Inferior parietal cortex (tissue), 1 donor: ENCODE results near the gene CCDC9B.
A peak's percentile ranks its signal among the peaks of the same experiment; 100 is the strongest.

Experiments used
- DNase-seq: peaks from one replicate; pipeline ENCODE4 v3.0.0-alpha.2; 2016; ENCODE audit errors: extremely low spot score

CCDC9B gene

DNA sequence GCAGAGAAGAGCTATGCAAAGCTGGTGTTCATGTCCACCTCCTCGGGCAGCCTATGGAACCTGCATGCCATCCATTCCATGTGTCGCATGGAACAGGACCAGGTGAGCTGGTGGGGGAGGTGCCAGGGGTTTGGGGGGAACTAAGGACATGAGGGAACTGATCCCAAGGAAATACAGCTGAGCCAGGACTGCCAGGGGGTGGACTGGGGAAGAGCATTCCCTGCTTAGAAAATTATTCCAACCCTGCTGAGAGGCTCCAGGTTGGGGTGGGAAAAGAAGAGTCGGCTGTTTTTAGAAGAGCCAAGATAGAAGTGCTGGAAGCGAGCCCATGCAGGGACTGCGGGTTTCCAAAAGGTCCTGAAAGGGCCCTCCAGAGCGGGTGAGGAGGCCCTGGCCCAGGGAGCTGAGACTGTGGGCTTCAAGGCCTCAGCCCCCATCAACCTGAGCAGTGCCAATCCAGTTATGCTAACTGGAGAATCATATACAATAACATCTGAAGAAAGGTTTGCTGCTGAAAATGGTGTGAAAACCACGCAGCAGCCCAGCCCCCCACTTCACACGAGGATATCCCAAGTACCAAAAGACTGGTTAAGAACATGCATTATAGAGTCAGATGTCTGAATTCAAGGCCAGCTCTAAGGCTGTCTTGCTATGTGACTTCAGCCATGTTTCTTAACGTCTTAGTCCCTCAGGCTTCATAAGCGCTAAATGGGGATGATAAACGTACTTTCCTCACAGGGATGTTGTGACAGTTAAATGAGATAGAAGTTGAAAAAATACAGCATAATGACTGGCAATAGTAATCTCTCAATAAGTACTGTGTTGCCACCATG lies 25.1 kb upstream of the CCDC9B start:
- no peak for DNase-seq

DNA sequence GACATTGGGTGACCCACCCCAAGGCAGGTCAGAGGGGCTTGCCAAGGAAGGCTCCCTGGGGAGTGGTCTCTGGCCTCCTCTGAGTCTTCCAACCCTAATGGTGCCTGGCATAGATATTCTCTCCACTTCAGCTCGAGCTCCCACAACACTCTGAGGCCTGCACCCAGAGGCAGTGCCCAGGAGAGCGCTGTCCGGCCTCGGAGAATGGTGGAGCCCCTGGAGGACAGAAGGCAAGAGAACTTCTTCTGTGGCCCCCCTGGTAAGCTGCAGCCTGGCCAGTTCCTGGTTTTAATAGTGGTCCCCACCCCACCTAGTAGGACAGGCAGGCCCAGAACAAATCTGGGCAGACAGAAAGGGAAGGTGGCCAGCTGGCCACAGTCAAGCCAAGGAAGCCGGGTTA lies 24.3 kb upstream of the CCDC9B start:
- no peak for DNase-seq

DNA sequence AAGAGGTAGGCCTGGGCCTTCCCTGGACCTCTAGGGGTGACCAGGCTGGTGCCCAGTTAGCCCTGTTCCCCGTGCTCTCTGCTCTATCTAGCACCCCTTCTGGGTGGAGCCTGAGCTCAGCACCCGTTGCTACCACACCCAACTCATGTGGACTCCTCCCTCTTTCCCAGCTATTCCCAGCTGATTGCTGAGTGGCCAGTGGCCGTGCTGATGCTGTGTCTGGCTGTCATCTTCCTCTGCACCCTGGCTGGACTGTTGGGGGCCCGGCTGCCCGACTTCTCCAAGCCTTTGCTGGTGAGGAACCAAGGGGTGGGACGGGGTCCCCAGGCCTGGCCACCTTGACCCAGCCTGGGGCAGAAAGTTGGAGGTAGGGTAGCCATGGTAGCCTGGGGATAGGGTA lies 23.5 kb upstream of the CCDC9B start:
- DNase-seq = no peak

DNA sequence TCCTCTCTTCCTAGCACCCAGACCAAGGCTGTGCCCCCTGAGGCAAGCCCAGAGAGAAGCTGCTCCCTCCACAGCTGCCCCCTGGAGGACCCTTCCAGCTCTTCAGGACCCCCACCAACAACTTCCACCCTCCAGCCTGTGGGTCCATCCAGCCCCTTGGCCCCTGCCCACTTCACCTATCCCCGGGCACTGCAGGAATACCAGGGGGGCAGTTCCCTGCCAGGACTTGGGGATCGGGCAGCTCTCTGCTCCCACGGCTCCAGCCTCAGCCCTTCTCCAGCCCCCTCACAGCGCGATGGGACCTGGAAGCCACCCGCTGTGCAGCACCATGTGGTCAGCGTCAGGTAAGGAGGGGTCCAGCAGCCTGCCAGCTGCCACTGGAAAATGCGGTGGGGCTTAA lies 22.9 kb upstream of the CCDC9B start:
- DNase-seq = no peak

DNA sequence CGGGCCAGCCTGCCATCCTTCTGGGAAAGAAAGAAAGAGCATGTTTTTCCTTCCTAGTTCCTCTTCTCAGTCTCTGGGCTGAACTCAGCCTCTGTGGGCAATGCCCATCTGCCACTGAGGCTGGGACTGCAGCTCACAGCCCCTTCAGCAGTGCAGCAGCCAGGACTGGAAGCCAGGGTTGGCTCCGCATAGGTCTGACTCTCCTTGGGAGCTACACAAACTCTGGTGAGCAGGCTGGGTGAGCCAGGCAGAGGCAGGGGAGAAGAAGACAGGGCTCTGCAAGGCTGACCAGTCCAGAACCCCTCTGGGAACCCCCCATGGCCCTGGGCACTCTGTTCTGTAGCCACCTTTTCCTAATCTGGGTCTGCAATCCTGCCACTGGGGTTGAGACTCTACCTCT lies 20.9 kb upstream of the CCDC9B start:
- no peak for DNase-seq

DNA sequence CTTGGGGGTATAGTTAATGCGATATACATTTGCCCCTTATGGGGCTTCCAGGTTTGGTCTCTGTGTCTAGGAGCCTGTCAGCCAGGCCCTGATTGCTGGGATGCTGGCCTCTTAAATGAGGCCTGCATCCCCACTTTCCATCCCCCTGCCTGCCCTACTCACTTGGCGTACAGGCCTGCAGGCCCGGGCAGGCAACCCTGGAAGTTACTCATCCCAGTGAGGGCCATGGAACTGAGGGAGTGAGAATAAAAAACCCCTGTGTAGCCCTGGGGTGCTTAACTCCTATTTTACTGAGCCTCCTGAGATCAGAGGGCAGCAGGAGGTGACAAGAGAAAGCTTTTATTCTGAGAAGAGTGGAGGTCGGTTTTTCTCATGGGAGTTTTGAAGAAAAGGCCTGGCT lies 19.3 kb upstream of the CCDC9B start:
- no peak for DNase-seq

DNA sequence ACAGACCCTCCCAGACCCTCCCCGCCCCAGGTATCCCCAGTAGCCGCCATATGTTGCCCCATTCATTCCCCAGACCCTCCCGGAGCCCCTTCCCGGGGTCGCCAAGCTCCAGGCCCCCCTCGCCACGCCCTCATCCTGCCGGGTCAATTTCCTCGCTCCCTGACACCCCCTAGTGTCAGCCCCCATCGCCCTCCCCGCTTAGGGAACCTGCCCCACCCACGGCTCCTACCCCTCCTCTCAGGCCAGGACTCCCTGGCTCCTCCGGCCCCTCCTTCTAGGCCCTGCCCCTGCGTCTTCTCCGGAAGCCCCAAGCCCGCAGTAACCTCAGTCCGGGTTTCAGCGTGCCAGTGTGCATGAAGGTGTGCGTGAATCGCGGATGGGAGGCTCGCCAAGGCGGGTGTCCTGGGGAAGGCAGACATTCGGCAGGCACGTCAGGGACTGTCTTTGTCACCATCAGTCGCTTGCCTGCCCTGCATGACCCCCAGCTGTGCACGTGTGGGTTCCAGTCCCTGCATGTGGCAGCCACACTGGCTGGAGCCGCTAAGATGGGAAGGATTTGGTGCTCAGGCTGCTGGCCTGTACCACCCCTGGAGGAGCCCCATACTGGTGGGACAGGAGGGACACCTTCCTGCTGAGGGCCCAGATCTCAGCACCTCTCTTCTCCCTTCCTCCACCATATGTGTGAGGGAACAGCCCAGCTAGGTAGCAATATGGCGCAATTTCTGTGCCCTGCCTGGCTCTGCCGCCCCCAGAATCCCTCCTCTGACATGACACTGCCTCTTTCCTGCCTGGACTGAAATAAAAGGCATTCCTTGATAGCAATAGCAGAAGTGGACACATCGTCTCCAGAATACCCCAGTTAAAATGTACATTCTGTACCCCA lies 18.0 kb upstream of the CCDC9B start:
- no peak for DNase-seq

DNA sequence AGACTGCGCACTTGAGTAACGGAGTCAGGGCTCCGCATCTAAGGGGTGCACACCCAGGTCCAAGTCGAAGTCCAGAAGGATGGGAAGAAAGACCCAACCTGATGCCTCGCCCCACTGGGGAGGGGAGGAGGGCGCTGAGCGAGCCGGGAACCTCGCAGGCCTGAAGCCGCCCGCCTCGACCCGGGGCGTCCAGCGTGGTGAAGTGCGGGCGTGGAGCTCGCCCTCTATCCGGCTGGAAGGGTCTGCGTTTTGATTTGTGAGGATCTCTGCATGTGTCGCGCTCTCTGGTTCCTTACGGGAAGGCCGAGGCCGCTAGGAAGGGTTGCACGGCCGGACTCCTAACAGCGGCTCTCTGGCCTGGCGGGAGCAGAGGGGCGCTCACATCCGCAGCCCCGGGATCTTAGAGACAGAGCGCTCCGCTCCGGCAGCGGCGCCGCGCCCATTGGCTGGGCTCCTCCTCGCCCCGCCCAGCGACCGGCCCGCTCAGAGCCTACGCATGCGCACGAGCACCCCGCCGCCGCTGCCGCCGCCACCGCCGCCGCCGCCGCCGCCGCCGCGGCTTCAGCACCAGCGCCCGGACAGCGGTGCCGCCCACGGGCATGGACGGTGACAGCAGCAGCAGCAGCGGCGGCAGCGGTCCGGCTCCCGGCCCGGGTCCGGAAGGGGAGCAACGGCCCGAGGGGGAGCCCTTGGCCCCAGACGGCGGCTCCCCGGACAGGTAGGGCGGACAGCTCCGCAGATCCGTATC lies 17.2 kb upstream of the CCDC9B start, which contains the start of gene DISP2:
Gene DISP2 (plus strand): TSS at position 497 of the 748 bp plus-strand sequence. CDS start 103 bp downstream, at position 600.
- DNase-seq = peak; percentile 77

DNA sequence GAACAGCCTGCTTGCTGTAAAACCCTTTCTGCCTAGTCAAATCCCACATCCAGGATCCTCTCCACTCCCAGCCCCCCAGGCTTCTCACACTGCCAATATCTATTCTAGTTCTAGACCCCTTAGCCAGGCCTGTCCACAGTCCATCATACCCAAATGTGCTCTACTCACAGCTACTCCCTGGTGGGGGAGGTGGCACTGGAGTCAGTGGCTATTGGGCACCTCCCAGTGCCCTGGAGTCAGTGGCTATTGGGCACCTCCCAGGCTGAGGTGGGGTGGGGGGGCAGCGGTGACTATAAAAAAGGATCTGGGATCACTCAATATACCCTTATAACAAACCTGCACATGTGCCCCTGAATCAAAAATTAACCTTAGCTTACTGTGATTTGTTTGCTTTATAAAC lies 16.5 kb upstream of the CCDC9B start:
- no peak for DNase-seq

DNA sequence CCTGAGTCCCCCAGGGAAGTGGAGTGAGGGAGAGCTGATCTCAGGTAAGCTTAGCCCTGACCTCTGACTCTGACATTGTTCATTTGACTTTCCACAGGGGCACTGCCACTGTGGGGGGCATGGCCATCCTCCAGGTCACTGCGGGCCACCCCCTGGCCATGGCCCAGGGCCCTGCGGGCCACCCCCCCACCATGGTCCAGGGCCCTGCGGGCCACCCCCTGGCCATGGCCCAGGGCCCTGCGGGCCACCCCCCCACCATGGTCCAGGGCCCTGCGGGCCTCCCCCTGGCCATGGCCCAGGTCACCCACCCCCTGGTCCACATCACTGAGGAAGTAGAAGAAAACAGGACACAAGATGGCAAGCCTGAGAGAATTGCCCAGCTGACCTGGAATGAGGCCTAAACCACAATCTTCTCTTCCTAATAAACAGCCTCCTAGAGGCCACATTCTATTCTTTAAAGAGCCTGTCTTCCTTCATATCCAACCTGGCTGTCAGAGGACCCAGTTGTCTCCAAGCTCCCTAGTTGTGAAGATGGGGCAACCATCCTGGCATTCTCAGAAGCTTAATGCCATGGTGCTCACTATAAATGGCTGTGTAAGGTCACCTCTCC lies 15.3 kb upstream of the CCDC9B start:
- DNase-seq = no peak

DNA sequence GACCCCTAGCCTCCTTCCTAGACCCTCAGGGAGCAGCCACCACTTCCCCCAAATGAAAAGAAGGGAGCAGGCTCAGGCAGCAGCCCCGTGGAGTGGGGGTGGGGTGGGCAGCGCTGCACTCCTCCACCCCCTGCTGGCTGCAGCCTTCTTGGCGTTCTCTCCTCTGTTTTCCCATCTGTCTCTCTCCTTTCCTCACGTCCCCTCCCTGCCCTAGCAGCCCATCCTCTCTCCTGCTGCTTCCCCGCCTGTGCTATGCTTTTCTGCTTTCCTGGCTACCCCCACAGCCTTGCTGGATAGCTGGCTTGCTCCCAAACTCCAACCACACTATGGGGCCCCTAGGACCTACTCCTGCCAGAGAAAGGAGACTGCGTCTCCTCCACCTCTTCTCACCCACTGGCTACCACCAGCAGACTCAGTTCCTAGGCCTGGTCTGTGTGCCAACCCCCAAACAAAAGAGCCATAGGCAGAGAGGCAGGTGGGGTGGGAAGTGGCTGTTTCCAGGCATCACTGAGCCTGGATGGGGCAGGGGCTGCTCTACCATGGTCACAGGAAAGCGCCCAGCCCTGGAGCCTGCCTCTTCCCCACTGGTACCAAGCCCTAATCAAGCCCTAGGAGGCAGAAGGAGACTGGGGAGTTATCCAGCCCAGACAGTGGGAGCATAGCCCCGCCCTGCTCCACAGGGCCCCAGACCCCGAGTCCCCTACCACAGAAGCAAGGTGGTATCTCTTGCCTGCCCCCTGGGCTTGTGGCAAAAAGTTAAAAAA lies 13.9 kb upstream of the CCDC9B start:
- peak; percentile 44 for DNase-seq

DNA sequence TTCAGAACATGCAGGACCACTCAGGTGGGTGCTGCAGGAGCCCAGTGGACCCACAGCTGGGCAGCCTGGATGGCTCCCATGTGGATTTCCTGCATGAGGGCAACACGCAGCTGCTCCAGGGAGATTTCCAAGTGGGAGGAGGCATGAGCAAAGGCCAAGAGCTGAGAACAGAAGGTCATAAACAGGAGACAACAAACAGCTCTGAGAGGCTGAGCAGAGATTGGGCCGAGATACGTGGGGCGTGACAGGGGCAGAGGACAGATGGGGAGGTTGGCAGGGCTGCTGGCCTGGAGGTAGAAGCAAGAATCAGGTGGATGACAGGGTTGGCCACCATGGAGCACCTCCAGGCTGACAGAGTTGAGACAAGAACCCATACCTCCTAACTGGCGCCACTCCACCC lies 13.0 kb upstream of the CCDC9B start:
- DNase-seq = no peak

DNA sequence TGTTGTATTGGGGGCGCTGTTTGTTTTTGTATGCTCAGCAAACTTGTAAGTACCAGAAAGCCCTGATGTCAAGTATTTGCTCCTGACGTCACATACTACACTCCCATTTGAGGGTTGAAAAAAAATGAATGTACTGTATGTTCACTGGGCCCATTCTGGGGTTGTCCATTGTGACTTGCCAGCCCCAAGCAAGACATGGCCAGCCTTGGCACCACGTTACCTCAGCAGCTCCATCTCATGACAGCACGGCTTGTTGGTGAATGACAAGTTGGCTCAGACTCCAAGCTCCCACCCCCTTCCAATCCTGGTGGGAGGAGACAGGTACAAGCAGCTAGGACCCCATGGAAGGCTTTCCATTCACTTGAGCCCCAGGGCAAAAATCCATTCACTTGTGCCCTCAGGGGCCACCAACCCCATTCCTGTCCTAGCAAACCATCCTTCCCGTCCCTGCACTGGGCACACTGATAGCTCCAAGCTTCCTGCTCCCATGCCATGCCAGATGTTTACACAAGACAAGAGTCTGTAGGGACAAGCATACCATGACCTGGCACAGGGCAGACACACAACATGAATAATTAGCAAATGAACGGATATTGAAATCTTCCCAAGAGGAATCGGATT lies 11.7 kb upstream of the CCDC9B start:
- no peak for DNase-seq

DNA sequence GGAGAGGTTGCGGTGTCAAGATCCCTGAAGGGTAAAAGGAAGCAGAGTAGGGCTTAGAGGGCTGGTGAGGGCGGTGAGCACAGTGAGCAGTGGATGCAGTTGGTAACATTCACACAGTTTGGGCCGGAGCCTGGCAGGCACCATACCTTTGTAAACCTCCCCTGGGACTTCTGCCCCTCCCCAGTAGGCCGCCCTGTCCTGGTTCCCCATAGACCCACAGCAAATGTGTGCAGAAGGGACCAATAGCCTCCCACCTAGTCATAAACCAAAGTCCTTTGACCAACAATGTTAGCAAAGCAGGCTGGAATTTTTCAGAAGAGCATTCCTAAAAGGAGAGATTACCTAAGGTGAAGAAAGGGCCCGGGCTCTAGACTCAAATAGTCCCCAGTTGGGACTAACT lies 8.4 kb upstream of the CCDC9B start:
- DNase-seq = no peak

DNA sequence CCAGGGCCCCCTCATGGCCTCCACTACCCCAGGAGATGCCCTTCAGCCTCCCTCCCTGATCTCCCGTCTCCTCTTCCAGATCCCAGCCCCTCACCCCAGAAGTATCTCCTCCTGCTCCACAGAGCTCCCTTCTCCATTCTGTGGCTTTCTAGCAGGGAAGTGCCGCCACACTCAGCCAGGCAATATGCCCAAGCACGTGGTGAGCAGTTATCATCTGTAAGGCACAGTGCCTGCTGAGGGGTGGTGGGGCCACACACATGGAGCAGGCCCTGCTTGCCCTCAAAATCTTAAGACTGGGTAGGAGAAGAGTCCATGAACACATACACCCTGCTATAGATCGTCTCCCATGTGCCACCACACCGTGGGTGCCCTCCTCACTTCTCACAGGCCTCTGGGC lies 7.7 kb upstream of the CCDC9B start:
- DNase-seq = no peak

DNA sequence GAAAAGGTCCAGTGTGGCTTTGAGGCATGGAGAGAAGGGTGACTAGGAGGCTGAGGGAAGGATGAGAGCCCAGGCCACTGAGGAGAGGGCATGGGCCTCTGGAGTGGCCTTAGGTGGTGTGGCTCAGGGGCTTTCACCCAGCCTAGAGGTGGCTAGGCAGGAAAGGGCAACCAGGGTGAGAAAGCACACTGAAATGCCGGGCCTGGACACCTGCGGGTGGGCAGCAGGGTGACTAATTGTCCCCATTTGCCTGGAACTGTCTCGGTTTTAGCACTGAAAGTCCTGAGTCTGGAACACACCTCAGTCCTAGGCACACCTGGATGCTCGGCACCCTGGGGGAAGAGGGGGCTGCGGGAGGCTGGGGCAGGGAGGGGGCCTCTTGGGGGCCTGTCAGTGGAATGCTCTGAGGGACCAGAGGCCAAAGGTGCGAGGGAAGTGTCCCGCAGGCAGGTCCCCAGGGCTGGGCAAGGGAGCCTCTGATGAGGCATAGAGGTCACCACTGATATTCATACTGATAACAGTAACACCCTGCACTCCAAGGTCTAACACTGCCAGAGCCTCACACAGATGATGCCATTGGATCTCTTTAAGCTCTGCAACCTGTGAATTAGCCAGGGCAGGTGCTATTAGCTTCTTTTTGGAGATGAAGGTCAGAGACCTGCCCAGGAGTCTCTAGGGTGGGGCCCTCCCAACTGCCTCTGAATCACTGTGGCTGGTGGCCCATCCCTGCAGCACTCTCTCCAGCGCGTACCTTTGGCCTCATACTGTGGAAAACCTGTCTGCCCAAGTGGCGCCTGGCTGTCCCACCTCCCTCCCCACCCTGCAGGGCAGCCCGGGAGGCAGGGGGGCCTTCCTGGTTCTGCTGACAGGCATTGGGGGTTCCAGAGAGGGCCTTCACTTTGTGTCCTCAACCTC lies 7.1 kb upstream of the CCDC9B start:
- DNase-seq = no peak

DNA sequence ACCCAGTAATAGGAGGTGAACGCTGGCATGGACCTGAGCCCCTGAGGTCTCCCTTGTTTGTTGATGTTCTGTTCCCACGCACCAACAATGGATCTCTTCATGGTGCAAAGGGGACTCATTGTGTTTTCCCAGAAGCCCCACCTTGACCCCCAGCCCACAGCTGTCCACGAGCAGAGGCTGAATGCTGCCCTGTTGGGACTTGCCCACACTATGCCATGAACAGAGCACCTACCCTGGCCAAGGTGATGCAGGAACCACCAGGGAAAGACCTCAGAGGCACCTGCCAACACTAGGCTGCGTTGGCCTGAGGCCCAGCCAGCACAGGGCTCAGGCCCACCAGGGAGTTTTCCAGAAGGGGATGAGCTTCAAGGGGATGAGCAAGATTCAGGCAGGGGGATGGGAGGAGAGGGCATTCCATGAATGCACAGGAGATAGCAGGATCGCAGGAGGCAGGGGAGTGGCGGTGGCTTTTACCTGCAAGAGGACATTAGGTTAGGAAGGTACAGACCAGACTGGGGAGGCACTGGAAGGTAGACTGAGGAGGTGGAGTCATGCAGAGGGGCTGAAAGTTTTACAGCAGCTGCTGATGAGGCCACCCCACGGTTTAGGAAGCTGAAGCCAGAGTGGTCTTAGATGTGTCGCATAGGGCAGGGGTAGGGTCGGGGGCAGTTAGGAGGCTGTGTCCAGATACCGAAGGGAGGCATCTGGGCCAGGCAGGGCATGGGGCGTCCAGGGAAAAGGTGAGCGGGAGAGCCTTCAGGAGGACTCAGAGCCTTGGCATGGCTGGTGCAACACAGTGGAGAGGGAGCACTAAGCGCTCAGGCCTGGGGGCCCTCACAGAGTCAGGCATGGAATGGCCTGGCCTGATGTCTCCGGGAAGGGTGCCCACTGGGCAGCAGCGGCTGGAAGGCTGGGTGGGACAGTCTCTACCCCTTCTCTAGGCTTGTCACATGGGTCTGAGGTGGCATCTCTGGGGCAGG lies 6.1 kb upstream of the CCDC9B start:
- DNase-seq = no peak

DNA sequence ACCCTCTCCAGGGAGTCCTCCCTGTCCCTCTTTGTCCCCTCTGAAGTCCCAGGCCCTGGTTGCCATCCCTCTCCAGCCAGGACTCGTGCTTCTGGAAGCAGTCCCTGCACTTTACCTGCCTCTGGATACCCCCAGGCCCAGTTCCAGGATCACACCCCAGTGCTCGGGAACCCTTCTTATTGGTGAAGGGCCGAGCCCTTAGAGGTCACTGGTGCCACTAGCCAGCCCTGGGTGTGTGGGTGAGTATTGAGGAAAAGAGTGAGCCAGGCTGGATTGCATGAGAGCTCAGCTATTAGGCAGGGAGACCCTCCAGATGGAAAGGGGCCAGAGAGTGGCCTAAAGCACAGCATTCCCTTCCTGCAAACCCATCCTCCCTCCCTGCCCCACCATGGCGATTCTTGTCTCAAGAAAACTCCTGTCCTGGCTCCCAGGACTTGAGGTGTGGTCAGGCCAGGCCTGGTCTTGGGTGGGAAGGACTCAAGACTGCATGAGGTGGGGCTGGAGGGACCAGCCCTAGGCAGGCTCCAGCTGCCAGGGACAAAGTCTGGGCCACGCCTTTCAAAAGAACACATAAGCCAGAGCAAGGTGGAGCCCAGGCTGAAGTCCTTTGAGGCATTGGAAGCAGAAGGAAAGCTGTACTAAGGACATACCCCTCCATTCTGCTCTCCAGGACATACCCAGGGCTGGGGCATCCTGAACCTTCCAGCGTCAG lies 5.3 kb upstream of the CCDC9B start:
- DNase-seq = no peak
